IMR-90 (cell line): ENCODE measurements around the gene ZNF580. TPM values are rescaled to one million over a fixed set of nuclear protein-coding genes. Genes with fewer than 3 reads are reported as not detected.

ENCODE experiments used
- ATAC-seq: fragments of 200-7000 bp; cut with Tn5 transposase; 2 replicates; pipeline ENCODE4 v1.9.1; 2020; ENCODE audit warnings: low read depth, mild to moderate bottlenecking, moderate library complexity
- BruUV-seq: library from RNA; stranded (reverse); fragments of 400-500 nt; replicated peaks from 2 replicates; lab custom pipeline; 2021; lab: Mats Ljungman, UMichigan
- CTCF ChIA-PET: fragments of 300-600 bp; formaldehyde crosslinking; extraction: SDS; loops from one replicate; lab custom pipeline; 2021; ENCODE audit warnings: antibody characterized with exemption; lab: Yijun Ruan, JAX
- POLR2A ChIA-PET: fragments of 300-600 bp; sonication (Branson Sonifier 250); formaldehyde crosslinking; loops from one replicate; lab custom pipeline; 2022; ENCODE audit warnings: antibody characterized with exemption; ENCODE audit not compliant: unreplicated experiment; lab: Charles Lee
- DNase-seq: peaks from one replicate; pipeline ENCODE4 v3.0.0; 2013
- H2AFZ ChIP-seq: replicated peaks from 2 replicates; pipeline ENCODE3; 2013; ENCODE audit warnings: low read length, mild to moderate bottlenecking; ENCODE audit not compliant: poor library complexity
- H2AK5ac ChIP-seq: 2 replicates; pipeline ENCODE4 v1.6.1; 2013; ENCODE audit warnings: low read depth, low read length, inconsistent platforms
- H2AK9ac ChIP-seq: replicated peaks from 2 replicates; pipeline ENCODE3; 2013; ENCODE audit warnings: mild to moderate bottlenecking, low read depth, low read length, moderate library complexity; ENCODE audit not compliant: poor library complexity
- H2BK120ac ChIP-seq: 2 replicates; pipeline ENCODE4 v1.6.1; 2013; ENCODE audit warnings: low read depth, low read length, inconsistent platforms
- H2BK15ac ChIP-seq: 3 replicates; pipeline ENCODE4 v1.6.1; 2013; ENCODE audit warnings: low read depth, low read length, inconsistent platforms
- H2BK20ac ChIP-seq: 2 replicates; pipeline ENCODE4 v1.6.1; 2013; ENCODE audit warnings: low read depth, mild to moderate bottlenecking, inconsistent platforms, low read length, moderate library complexity
- H2BK5ac ChIP-seq: 2 replicates; pipeline ENCODE4 v1.6.1; 2013; ENCODE audit warnings: mild to moderate bottlenecking, low read depth, low read length, inconsistent platforms; ENCODE audit not compliant: poor library complexity, severe bottlenecking
- H3K14ac ChIP-seq: replicated peaks from 2 replicates; pipeline ENCODE4 v1.6.1; 2013; ENCODE audit warnings: low read depth, low read length, inconsistent platforms
- H3K18ac ChIP-seq: 2 replicates; pipeline ENCODE4 v1.6.1; 2013; ENCODE audit warnings: low read depth, low read length, control low read depth
- H3K23ac ChIP-seq: 2 replicates; pipeline ENCODE4 v1.6.1; 2013; ENCODE audit warnings: low read depth, low read length, inconsistent platforms
- H3K27ac ChIP-seq: 2 replicates; pipeline ENCODE4 v1.5.1; 2013; ENCODE audit warnings: mild to moderate bottlenecking, control low read depth, low read length; ENCODE audit not compliant: insufficient read depth
- H3K27me3 ChIP-seq: 2 replicates; pipeline ENCODE4 v1.6.1; 2013; ENCODE audit warnings: low read length; ENCODE audit not compliant: control insufficient read depth, insufficient read depth
- H3K36me3 ChIP-seq: 2 replicates; pipeline ENCODE4 v1.6.1; 2013; ENCODE audit warnings: low read length, mixed read lengths; ENCODE audit not compliant: control insufficient read depth, insufficient read depth
- H3K4ac ChIP-seq: 2 replicates; pipeline ENCODE4 v1.6.1; 2013; ENCODE audit warnings: low read depth, low read length, inconsistent platforms
- H3K4me1 ChIP-seq: 2 replicates; pipeline ENCODE4 v1.6.1; 2013; ENCODE audit warnings: low read length, mixed read lengths; ENCODE audit not compliant: control insufficient read depth, insufficient read depth
- H3K4me2 ChIP-seq: 2 replicates; pipeline ENCODE4 v1.6.1; 2013; ENCODE audit warnings: low read depth, mild to moderate bottlenecking, control low read depth, low read length, moderate library complexity
- H3K4me3 ChIP-seq: 2 replicates; pipeline ENCODE4 v1.5.1; 2013; ENCODE audit warnings: low read depth, mild to moderate bottlenecking, control low read depth, low read length, moderate library complexity; ENCODE audit not compliant: insufficient read depth
- H3K56ac ChIP-seq: 2 replicates; pipeline ENCODE4 v1.6.1; 2013; ENCODE audit warnings: low read length, inconsistent platforms; ENCODE audit not compliant: insufficient read depth; ENCODE audit errors: extremely low read depth
- H3K79me1 ChIP-seq, 2 experiments: 2 replicates each; pipeline ENCODE4 v1.6.1; 2013; ENCODE audit warnings: low read length in 2 of 2, inconsistent platforms in 1 of 2, low read depth in 1 of 2
- H3K9ac ChIP-seq: 2 replicates; pipeline ENCODE4 v1.6.1; 2013; ENCODE audit warnings: low read depth, low read length, control low read depth
- H3K9me1 ChIP-seq: 2 replicates; pipeline ENCODE4 v1.6.1; 2013; ENCODE audit warnings: low read length, inconsistent platforms; ENCODE audit not compliant: insufficient read depth
- H3K9me3 ChIP-seq: 2 replicates; pipeline ENCODE4 v1.6.1; 2013; ENCODE audit warnings: low read length; ENCODE audit not compliant: control insufficient read depth, insufficient read depth
- H4K20me1 ChIP-seq: 2 replicates; pipeline ENCODE4 v1.6.1; 2013; ENCODE audit warnings: low read length, inconsistent platforms; ENCODE audit not compliant: insufficient read depth
- H4K5ac ChIP-seq: 2 replicates; pipeline ENCODE4 v1.6.1; 2013; ENCODE audit warnings: mild to moderate bottlenecking, low read depth, low read length, control low read depth
- H4K8ac ChIP-seq, 2 experiments: 2 replicates each; pipeline ENCODE4 v1.6.1; 2013; ENCODE audit warnings: low read depth in 2 of 2, low read length in 2 of 2, control low read depth in 1 of 2, inconsistent platforms in 1 of 2
- H4K91ac ChIP-seq: 2 replicates; pipeline ENCODE4 v1.6.1; 2013; ENCODE audit warnings: low read depth, low read length, inconsistent platforms; ENCODE audit not compliant: insufficient read depth
- MXI1 ChIP-seq: IDR thresholded peaks from 2 replicates; pipeline ENCODE4 v1.6.1; 2012; ENCODE audit warnings: low read depth, mild to moderate bottlenecking, low read length, moderate library complexity, borderline replicate concordance
- RAD21 ChIP-seq: IDR thresholded peaks from 2 replicates; pipeline ENCODE4 v1.6.1; 2012; ENCODE audit warnings: low read length, improper control_type of control experiment
- SMC3 ChIP-seq: fragments of 150-350 bp; IDR thresholded peaks from 2 replicates; pipeline ENCODE4 v1.6.1; 2016; ENCODE audit warnings: low read depth, mild to moderate bottlenecking, antibody characterized with exemption, low read length, moderate library complexity
- WGBS, 2 experiments: methylation state at CpG; one replicate each; pipeline versions ENCODE4 v1.1.5 to v1.1.7; 2013; ENCODE audit warnings: missing lambda C conversion rate in 2 of 2; ENCODE audit not compliant: insufficient read length in 1 of 2; ENCODE audit errors: extremely low coverage in 2 of 2; 5-methylcytosine and 5-hydroxymethylcytosine counted together
- dilution Hi-C: fragments of 300-500 bp; cut with HindIII; formaldehyde crosslinking; loops from one replicate; pipeline ENCODE4 v1.14.3; 2018; ENCODE audit warnings: low sequenced_read_pairs; ENCODE audit not compliant: unreplicated experiment
- in situ Hi-C: fragments of 300-500 bp; cut with MboI; formaldehyde crosslinking; loops from 3 replicates; pipeline ENCODE4 v1.14.3; 2019; ENCODE audit warnings: low sequenced_read_pairs, inconsistent platforms, mixed read lengths
- intact Hi-C: fragments of 100-400 bp; cut with micrococcal nuclease; formaldehyde crosslinking; loops from 2 replicates; pipeline ENCODE4 v1.10.0; 2022
- polyA plus RNA-seq, 3 experiments: library from polyadenylated mRNA; depleted of rRNA; stranded (reverse); fragments of >200 nt; gene quantifications; 2 replicates each; pipeline ENCODE4 v1.2.3, GENCODE V29; 2012; ENCODE audit warnings: low replicate concordance in 1 of 3
- total RNA-seq: library from RNA; depleted of rRNA; stranded (reverse); fragments of >200 nt; gene quantifications from 2 replicates; pipeline ENCODE4 v1.2.3, GENCODE V29; 2012
- TF ChIP-seq, protein P1 (sequence below): fragments of 150-350 bp; IDR thresholded peaks from 2 replicates; pipeline ENCODE4 v1.6.1; 2017; ENCODE audit warnings: mild to moderate bottlenecking, antibody characterized with exemption, low read length, low read depth
- TF ChIP-seq, protein P2 (sequence below): conservative IDR thresholded peaks from 2 replicates; pipeline ENCODE4 v1.5.1; 2012; ENCODE audit warnings: mild to moderate bottlenecking, low read depth, low read length, improper control_type of control experiment

ZNF580 gene
- total and polyA plus RNA-seq, 2 of the 4 experiments (the other 2 are of a cell fraction) = 1.4 to 36.9 TPM

DNA sequence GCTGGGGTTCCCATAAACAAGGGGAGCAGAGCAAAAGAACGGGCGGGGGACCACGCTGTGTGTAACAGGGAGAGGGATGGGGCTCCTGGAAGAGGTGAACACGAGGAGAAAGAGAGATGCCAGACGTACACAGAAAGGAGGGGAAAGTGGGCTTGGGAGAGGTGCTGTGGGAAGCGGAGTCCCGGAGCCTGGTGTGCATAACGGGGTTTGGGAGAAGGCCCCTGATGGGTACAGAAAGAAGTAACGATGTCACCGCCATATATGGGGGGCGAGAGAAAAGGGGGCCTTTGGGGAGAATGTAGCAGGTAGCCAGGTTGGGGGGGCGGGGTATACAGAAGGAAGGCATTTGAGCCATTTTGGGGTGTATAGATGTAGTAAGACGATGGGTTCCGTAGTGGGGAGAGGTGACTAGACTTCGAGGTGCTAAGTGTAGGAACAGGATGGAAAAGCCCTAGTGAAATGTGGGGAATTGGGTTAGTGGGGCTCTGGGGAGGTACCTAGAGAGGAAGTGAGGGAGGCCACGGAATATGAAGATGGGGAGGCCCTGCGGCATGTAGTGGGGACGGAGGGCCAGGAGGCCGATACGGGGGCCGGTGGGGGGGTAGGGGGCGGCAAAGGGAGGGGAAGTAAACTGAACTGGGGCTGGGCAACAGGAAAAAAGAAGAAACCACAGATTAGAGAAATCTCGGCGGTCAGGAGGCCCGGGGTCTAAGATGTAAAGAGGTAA, 787 bp downstream of the ZNF580 start:
- peak overlapping the region; percentile 94 for H3K4ac ChIP-seq
- no peak overlapping the region for H2BK20ac ChIP-seq
- no peaks in the 10 kb centered on the region for H3K9me3 ChIP-seq
- peak overlapping the region; percentile 89 to 96 for H4K8ac ChIP-seq
- H3K79me1 ChIP-seq = peaks cover 23 to 80% of the 10 kb centered on the region in 2 experiments
- H2BK5ac ChIP-seq = peak overlapping the region; percentile 75
- peak overlapping the region; percentile 81 for H3K9ac ChIP-seq
- CTCF ChIA-PET = no interaction called here
- peak overlapping the region; percentile 90 for H2AFZ ChIP-seq
- TF ChIP-seq, protein P1, sequence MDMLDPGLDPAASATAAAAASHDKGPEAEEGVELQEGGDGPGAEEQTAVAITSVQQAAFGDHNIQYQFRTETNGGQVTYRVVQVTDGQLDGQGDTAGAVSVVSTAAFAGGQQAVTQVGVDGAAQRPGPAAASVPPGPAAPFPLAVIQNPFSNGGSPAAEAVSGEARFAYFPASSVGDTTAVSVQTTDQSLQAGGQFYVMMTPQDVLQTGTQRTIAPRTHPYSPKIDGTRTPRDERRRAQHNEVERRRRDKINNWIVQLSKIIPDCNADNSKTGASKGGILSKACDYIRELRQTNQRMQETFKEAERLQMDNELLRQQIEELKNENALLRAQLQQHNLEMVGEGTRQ = no peak
- TF ChIP-seq MXI1 = no peak
- TF ChIP-seq, protein P2, sequence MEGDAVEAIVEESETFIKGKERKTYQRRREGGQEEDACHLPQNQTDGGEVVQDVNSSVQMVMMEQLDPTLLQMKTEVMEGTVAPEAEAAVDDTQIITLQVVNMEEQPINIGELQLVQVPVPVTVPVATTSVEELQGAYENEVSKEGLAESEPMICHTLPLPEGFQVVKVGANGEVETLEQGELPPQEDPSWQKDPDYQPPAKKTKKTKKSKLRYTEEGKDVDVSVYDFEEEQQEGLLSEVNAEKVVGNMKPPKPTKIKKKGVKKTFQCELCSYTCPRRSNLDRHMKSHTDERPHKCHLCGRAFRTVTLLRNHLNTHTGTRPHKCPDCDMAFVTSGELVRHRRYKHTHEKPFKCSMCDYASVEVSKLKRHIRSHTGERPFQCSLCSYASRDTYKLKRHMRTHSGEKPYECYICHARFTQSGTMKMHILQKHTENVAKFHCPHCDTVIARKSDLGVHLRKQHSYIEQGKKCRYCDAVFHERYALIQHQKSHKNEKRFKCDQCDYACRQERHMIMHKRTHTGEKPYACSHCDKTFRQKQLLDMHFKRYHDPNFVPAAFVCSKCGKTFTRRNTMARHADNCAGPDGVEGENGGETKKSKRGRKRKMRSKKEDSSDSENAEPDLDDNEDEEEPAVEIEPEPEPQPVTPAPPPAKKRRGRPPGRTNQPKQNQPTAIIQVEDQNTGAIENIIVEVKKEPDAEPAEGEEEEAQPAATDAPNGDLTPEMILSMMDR = no peak
- TF ChIP-seq SMC3 = no peak
- no peak for TF ChIP-seq RAD21
- H4K91ac ChIP-seq = peak overlapping the region; percentile 90
- no TSS peak for BruUV-seq
- H2BK15ac ChIP-seq = no peak overlapping the region
- WGBS, 2 experiments = 3% methylated on average over 15 of the region's 25 CpGs; no CpG with 5 or more reads in 1 of the 2 experiments
- peak overlapping the region; percentile 98 for H3K14ac ChIP-seq
- H3K27ac ChIP-seq = peak overlapping the region; percentile 76
- peak overlapping the region; percentile 73 for H3K18ac ChIP-seq
- H3K36me3 ChIP-seq = peaks cover 16% of the 10 kb centered on the region
- H3K56ac ChIP-seq = peak overlapping the region; percentile 98
- H4K20me1 ChIP-seq = 0 out of 2 replicates have a peak, but pooled peaks cover 4% of the 10 kb centered on the region
- peak overlapping the region; percentile 99 for H2AK9ac ChIP-seq
- no peaks in the 10 kb centered on the region for H3K27me3 ChIP-seq
- dilution Hi-C loops = no loop called here
- H3K4me1 ChIP-seq = peaks cover 12% of the 10 kb centered on the region
- DNase-seq (peak; percentile 18), ATAC-seq (peak; percentile 1)
- intact Hi-C loops = no loop called here
- H3K9me1 ChIP-seq = peaks cover 5% of the 10 kb centered on the region; the same call in 1 of the 2 replicates
- peak overlapping the region; percentile 79 for H2AK5ac ChIP-seq
- peak overlapping the region; percentile 96 for H3K23ac ChIP-seq
- H3K4me2 ChIP-seq = peak overlapping the region; percentile 93
- POLR2A ChIA-PET = interaction anchor here (0.6 to 0.7 kb wide), 3 partner anchors 9 to 157 kb away, joined by 6 to 21 read pairs (median 6); no protein-coding TSS in a partner anchor
- H2BK120ac ChIP-seq = peak overlapping the region; percentile 16; the same call in 1 of the 2 replicates
- H3K4me3 ChIP-seq = peak overlapping the region; percentile 74
- H4K5ac ChIP-seq = peak overlapping the region; percentile 88
- in situ Hi-C loops = loop anchor here (25.0 kb wide), 2 partner anchors 354 to 529 kb away; partner anchors contain the start of genes BRSK1, HSPBP1 and PPP1R12C
